HG02763 (cell line): ENCODE results near the gene HSDL1.

Experiments used
- ATAC-seq: cut with Tn5 transposase; IDR thresholded peaks from one replicate; pipeline ENCODE4 v1.9.1; 2021; ENCODE audit warnings: mild to moderate bottlenecking, moderate library complexity; ENCODE audit not compliant: unreplicated experiment

The HSDL1 gene

GRCh38 chr16:84144859-84145639 is at the start of gene HSDL1, which contains the start of gene DNAAF1:
TSS of gene HSDL1 (minus strand) at chr16:84145177. CDS start at chr16:84131321, 13,856 bp downstream.
TSS of gene DNAAF1 (plus strand) at chr16:84145308. CDS start at chr16:84145441, 133 bp downstream.
- ATAC-seq = peak; percentile 81

- ATAC-seq = no peak
Observed at GRCh38 chr16:84194018-84194417, 49.0 kb upstream of the HSDL1 start.

DNA sequence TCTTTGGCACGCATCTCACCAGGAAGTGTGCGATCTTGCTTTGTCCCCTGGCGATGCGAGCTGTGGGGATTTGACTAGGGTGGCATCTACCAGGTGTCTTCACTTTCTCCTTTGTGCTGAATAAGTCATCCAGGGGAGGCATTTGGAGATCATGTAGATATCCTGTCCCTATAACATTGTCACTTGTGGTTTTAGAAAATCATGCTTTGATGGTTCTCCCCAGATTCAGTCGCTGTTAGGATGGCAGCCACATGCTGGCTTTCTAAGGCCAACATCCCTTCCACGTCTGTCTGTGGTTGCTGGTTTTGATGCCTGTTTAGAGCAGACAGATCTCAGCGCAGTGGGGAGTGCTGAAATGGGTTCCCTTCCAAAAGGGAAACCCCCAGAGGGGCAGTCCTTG is 48.5 kb upstream of the HSDL1 start:
- ATAC-seq = no peak

GRCh38 chr16:84191466-84191865 is 46.5 kb upstream of the HSDL1 start:
- no peak for ATAC-seq

- ATAC-seq = no peak
Observed at GRCh38 chr16:84190731-84191388, 45.9 kb upstream of the HSDL1 start, which contains the start of gene ADAD2. TSS of gene ADAD2 (plus strand) at chr16:84191157. CDS start at chr16:84191231, 74 bp downstream.

DNA sequence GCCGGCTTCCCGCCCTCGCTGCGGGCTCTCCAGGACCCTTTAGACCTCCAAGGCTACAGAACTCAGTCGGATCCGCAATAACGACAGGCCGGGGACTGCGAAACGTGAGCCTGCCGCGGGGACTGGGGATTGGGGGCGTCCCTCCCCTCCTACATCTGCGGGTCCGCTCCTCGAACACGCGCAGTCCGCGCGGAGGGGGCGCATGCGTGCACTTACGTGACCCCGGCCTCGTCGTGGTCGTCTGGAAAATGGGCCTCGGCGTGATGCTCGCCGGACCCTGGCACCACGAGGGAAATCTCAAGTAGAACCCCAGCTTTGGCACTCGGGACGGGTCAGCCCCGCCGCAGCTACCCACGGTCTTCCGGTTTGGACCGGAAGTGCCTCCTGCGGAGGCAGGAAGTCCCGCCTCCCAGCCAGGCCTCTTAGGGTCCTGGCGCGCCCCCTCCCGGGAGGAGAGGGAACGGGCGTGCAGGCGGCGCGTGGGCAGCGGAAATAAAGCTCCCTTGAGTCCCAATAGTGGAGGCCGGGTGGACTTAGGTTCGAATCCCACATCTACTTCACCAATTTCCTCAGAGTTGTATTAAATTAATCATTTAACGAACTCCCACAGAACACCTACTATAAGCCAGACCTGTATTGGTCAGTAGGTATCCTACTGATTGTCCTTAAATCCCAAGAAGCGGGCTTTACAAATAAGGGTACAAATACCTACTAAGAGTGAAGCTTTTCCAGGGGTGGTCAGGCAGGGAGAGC is 41.9 kb upstream of the HSDL1 start, which contains the start of gene TAF1C:
Gene TAF1C (minus strand): TSS at position 373 of the 753 bp plus-strand sequence. CDS start 2,069 bp downstream, outside the sequence.
- ATAC-seq = peak; percentile 92

DNA sequence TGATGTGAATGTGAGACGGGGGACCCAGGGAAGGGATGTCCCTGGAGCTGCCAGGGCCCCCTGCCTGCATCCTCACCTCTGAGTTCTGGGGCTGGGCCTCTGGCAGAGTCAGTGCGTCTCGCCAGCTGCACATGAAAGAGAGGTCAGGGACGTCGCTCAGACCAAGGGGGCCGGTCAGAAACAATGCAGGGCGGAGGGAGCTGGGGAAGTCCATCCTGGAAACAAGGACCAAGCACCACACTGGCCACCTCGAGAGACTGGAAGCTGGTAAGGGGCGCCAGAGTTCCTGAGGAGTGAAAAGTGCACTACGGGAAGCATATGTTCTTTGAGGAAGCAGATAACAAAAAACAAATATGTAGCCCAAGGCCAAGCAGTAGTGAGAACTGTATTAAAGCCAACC is 39.8 kb upstream of the HSDL1 start:
- no peak for ATAC-seq

GRCh38 chr16:84183911-84184591 is 39.1 kb upstream of the HSDL1 start:
- no peak for ATAC-seq

GRCh38 chr16:84183572-84183875 is 38.5 kb upstream of the HSDL1 start:
- ATAC-seq = no peak

DNA sequence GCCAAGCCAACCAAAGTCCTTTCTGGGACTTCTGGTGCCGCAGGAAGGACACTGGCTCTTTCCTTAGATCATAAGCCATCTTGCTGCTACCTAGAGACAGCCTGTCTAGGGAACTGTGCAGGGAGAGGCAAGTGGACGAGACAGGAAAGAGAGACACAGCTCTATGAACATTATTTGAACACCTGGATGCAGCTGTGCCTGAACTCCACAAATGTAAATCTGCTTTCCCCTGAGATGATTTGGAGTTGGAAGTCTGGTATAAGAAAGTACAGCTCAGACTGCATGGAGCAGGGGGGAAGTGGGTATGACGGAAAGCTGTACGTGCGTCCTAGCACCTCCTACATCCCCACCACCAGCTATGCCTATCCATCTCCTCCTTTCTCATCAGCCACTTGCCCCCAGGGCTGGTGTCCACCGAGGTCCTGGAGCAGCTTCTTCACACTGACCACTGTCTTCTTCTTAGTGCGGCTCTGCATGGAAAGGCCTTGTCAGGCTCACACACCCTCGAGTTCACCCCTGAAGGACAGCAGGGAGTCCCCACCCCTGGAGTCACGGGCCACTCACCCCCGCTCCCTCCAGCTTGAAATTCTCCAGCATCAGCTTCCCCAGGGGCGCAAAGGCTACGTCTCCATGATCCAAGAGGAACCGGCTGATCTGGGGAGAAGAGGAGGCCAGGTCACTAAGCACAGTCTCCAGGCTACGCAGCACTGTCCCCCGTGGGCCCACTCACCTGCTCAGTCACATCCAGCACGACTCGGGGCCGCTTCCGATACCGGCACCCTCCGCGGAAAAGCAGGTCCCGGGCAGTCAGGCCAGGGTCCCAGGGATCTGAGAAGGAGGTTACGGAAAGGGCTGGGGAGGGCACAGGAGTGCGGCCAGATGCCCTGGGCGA is 37.9 kb upstream of the HSDL1 start:
- ATAC-seq = no peak

DNA sequence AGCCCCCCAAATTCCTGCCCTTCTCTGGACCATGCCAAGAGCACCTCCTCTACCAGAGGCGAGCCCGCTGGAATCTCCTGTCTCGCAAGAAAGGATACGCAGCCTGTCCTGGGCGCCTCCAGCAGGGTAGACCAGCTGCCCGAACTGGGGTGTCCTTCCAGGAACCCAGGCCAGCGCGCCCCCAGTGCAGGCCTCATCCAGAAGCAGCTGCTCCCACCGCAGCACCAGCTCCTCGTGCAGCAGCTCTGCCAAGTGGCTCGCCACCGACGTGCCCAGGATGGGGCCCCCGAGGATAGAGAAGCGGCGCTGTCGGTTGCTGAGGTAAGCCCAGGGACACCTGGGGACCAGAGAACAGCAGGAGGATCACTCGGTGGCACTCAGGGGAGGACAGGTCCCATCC is 37.1 kb upstream of the HSDL1 start:
- no peak for ATAC-seq

GRCh38 chr16:84181144-84181915 is 36.4 kb upstream of the HSDL1 start:
- no peak for ATAC-seq

GRCh38 chr16:84180519-84181140 is 35.7 kb upstream of the HSDL1 start:
- ATAC-seq = no peak

DNA sequence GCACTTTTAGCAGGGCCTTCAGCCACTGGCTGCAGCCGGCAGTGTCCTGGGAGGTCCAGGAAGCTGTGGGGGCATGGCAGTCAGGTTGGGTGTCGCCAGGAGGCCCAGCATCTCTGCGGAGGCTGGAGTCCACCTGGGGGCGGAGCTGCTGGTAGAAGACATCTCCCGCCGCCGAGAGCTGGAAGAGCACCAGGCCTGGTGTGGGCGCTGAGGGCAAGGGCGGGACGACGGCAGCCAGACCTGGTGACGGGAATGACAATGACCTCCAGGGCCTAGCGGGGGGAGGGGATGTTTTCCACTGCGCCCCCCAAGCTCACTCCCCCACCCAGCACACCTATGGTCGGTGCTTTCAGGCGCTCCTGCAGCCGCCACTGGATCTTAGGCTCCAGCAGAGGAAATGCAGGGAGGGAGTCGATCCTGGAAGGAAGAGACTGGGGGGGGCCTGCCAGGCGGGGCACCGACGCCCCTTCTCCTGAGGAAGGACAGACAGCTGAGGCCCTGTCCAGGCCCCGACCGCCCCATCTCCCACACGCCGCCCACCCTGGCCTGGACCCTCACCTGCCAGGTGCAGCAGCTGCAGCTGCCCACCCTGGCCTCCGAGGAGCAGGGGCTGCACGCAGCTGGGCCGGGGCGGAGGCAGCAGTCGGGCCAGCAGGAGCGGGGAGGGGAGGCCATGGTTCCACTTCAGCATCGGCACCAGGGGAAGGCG is 34.8 kb upstream of the HSDL1 start:
- ATAC-seq = no peak

GRCh38 chr16:84178892-84179611 is 34.1 kb upstream of the HSDL1 start:
- ATAC-seq = no peak

DNA sequence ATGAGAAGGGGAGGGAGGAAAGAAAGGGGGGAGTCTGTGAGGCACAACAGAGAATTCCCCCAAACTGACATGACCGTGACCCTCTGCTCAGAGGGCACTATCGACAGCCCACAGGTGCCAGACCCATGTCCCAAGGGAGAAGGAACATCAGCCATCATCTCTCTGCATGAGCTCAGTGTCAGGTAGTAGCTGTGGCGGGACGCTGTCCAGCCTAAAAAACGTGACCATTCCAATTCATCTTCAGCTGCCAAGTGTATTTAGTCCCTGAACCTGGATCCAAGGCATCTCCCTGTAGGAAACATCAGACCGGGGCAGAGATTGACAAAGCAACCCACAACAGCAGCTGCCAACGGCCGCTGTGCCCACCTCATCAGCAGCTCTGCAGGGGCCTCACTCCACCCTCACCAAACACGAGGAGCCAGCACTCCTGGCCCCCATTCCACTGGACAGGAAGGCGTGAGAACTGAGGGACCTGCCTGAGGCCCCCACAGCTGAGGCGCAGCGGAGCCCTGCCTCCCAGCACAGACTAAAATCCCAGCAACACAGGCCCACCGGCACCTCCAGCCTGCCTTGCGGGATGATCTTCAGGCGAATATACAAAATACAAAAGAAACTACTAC is 33.3 kb upstream of the HSDL1 start:
- ATAC-seq = no peak

DNA sequence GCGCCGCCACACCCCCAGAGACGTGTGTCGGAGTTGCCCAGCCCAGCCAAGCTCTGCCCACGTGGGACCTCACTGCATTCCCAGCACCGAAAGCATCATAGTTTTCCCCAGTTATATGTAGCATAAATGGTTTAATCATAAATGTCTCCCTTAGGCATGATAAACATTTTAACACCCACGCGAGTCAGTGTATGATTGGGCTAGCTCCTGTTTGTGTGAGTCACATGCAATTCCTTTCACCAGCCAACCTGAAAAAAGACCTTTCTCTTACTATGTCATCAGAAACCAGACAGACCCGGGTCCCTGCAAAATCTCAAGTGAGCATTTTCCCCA is 32.7 kb upstream of the HSDL1 start:
- no peak for ATAC-seq
